PC-3 (cell line): ENCODE results near the gene CMSS1.

Experiments
- CTCF ChIP-seq: fragments of 300-600 bp; sonication (generic); conservative IDR thresholded peaks from 2 replicates; pipeline ENCODE4 v1.5.1; 2017; ENCODE audit warnings: antibody characterized with exemption, low read depth, mild to moderate bottlenecking, low read length
- EZH2phosphoT487 ChIP-seq: fragments of 300-600 bp; sonication (generic); IDR thresholded peaks from 2 replicates; pipeline ENCODE4 v1.6.1; 2018; ENCODE audit warnings: mild to moderate bottlenecking, antibody characterized with exemption, low read length, borderline replicate concordance

- TF ChIP-seq CTCF (no peak), EZH2phosphoT487 (no peak)
Observed at GRCh38 chr3:99915906-99916432, 98.3 kb downstream of the CMSS1 start.
